ENCODE data around the gene CACNA1D.
A peak's percentile ranks its signal among the peaks of the same experiment; 100 is the strongest.

Gene CACNA1D

GRCh38 chr3:53709860-53710674 lies 215.7 kb downstream of the CACNA1D start:
- no peak overlapping the region for H3K27ac ChIP-seq
- TF ChIP-seq, protein P1, sequence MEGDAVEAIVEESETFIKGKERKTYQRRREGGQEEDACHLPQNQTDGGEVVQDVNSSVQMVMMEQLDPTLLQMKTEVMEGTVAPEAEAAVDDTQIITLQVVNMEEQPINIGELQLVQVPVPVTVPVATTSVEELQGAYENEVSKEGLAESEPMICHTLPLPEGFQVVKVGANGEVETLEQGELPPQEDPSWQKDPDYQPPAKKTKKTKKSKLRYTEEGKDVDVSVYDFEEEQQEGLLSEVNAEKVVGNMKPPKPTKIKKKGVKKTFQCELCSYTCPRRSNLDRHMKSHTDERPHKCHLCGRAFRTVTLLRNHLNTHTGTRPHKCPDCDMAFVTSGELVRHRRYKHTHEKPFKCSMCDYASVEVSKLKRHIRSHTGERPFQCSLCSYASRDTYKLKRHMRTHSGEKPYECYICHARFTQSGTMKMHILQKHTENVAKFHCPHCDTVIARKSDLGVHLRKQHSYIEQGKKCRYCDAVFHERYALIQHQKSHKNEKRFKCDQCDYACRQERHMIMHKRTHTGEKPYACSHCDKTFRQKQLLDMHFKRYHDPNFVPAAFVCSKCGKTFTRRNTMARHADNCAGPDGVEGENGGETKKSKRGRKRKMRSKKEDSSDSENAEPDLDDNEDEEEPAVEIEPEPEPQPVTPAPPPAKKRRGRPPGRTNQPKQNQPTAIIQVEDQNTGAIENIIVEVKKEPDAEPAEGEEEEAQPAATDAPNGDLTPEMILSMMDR (IDR thresholded peaks at IDR 0.05) = peak; percentile 90
- no peak for TF ChIP-seq ZFX (IDR thresholded peaks at IDR 0.05; ENCODE audit: borderline replicate concordance)

DNA sequence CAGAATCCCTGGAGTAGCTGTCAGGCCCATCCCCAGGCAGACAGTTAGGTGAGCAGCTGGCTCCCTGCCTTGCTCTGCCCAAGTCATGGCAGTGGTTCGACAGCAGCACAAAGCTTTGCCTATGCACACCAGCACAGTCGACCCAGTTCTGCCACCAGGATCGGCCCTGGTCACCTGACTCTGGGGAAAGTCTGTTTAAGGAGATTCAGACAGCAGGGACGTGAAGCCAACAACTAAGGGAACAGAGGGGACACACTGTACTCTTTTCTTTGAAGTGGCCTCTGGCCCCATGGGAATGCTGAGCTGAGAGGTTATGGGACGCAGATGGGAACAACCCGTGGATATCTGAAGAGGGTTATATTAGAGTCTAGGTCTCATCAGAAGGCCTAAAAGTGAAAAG lies 217.0 kb downstream of the CACNA1D start:
- TF ChIP-seq ZFX (IDR thresholded peaks at IDR 0.05; ENCODE audit: borderline replicate concordance) = no peak
- TF ChIP-seq, protein P1 (IDR thresholded peaks at IDR 0.05) = no peak
- no peak overlapping the region for H3K27ac ChIP-seq

GRCh38 chr3:53712817-53713388 lies 218.5 kb downstream of the CACNA1D start:
- H3K27ac ChIP-seq = no peak overlapping the region
- TF ChIP-seq, protein P1 (IDR thresholded peaks at IDR 0.05) = no peak
- TF ChIP-seq ZFX (IDR thresholded peaks at IDR 0.05; ENCODE audit: borderline replicate concordance) = no peak

DNA sequence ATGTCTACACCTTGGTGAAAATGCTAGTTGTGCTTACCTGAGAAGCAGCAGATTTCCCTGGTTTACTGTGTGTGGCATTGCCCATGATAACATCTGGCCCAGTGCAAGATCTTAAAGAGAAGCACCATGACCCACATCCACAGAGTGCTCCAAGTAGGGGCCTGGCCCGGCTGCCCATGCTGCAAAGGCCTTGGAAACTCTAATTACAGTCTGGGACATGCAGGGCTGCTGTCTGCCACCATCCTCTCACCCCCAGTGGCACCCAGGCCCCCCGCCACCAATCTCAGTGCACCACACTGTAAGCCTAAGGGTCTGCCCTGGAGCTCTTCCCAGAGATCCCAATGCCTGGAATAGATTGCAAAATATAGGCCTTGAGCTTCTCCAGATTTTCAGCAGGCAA lies 219.2 kb downstream of the CACNA1D start:
- TF ChIP-seq, protein P1 (IDR thresholded peaks at IDR 0.05) = no peak
- TF ChIP-seq ZFX (IDR thresholded peaks at IDR 0.05; ENCODE audit: borderline replicate concordance) = no peak
- H3K27ac ChIP-seq = no peak overlapping the region

GRCh38 chr3:53715815-53716483 lies 221.5 kb downstream of the CACNA1D start:
- TF ChIP-seq, protein P1 (IDR thresholded peaks at IDR 0.05) = no peak
- no peak for TF ChIP-seq ZFX (IDR thresholded peaks at IDR 0.05; ENCODE audit: borderline replicate concordance)
- no peak overlapping the region for H3K27ac ChIP-seq

GRCh38 chr3:53716998-53717397 lies 222.6 kb downstream of the CACNA1D start:
- no peak overlapping the region for H3K27ac ChIP-seq
- TF ChIP-seq, protein P1 (IDR thresholded peaks at IDR 0.05) = no peak
- TF ChIP-seq ZFX (IDR thresholded peaks at IDR 0.05; ENCODE audit: borderline replicate concordance) = no peak

GRCh38 chr3:53718462-53718861 lies 224.1 kb downstream of the CACNA1D start:
- no peak overlapping the region for H3K27ac ChIP-seq
- TF ChIP-seq, protein P1 (IDR thresholded peaks at IDR 0.05) = no peak
- TF ChIP-seq ZFX (IDR thresholded peaks at IDR 0.05; ENCODE audit: borderline replicate concordance) = no peak
